Ishikawa (cell line): ENCODE results near the gene AP5Z1.
A peak's percentile ranks its signal among the peaks of the same experiment; 100 is the strongest.

ENCODE experiments used
- CEBPB ChIP-seq: IDR thresholded peaks from 2 replicates; pipeline ENCODE4 v1.6.1; 2012
- CREB1 ChIP-seq: IDR thresholded peaks from 2 replicates; pipeline ENCODE4 v1.6.1; 2012; ENCODE audit warnings: low read depth
- EGR1 ChIP-seq: IDR thresholded peaks from 2 replicates; pipeline ENCODE4 v1.6.1; 2012
- EP300 ChIP-seq: IDR thresholded peaks from 2 replicates; pipeline ENCODE4 v1.6.1; 2012; ENCODE audit warnings: borderline replicate concordance
- FOXM1 ChIP-seq: IDR thresholded peaks from 2 replicates; pipeline ENCODE4 v1.6.1; 2012; ENCODE audit warnings: low read depth, borderline replicate concordance
- NFIC ChIP-seq: IDR thresholded peaks from 2 replicates; pipeline ENCODE4 v1.6.1; 2012
- RAD21 ChIP-seq: IDR thresholded peaks from 2 replicates; pipeline ENCODE4 v1.6.1; 2012; ENCODE audit warnings: low read depth
- TAF1 ChIP-seq: IDR thresholded peaks from 2 replicates; pipeline ENCODE4 v1.6.1; 2012; ENCODE audit warnings: low read depth, mild to moderate bottlenecking
- TCF12 ChIP-seq: IDR thresholded peaks from 2 replicates; pipeline ENCODE4 v1.6.1; 2012; ENCODE audit warnings: low read depth
- TEAD4 ChIP-seq: IDR thresholded peaks from 2 replicates; pipeline ENCODE4 v1.6.1; 2012
- YY1 ChIP-seq: IDR thresholded peaks from 2 replicates; pipeline ENCODE4 v1.6.1; 2012; ENCODE audit warnings: low read depth
- ZBTB7A ChIP-seq: IDR thresholded peaks from 2 replicates; pipeline ENCODE4 v1.6.1; 2012; ENCODE audit warnings: low read depth
- TF ChIP-seq, protein P1 (sequence below): IDR thresholded peaks from 2 replicates; pipeline ENCODE4 v1.6.1; 2012
- TF ChIP-seq, protein P2 (sequence below): IDR thresholded peaks from 2 replicates; pipeline ENCODE4 v1.6.1; 2012; ENCODE audit warnings: low read depth, mild to moderate bottlenecking
- TF ChIP-seq, protein P3 (sequence below): IDR thresholded peaks from 2 replicates; pipeline ENCODE4 v1.6.1; 2012

The AP5Z1 gene

DNA sequence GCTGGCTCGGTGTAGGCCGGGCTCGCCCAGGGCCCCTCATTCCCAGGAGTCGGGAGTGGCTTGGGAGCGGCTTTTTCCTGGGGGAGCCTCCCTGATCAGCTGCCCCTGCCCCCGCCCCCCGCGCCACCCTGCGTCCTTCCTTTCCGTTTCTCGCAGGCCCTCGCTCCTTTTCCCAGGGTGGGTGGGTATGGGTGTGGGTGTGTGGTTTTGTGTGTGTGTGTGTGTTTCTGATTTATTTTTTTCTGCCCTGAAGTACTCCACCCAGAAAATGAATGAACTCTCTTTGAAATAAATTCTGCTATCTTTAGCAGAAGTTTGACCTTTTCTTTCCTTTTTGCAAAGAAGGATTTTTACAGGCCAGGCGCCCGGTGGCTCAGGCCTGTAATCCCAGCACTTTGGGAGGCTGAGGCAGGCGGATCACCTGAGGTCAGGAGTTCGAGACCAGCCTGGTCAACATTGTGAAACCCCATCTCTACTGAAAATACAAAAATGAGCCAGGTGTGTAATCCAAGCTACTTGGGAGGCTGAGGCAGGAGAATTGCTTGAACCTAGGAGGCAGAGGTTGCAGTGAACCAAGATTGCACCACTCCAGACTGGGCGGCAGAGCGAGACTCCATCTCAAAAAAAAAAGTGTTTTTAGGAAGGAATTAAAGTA is 30.0 kb upstream of the AP5Z1 start:
- TF ChIP-seq TAF1 (peak; percentile 54; the same call in 1 of the 2 replicates), CREB1 (no peak), NFIC (no peak), ZBTB7A (no peak)
- TF ChIP-seq, protein P1, sequence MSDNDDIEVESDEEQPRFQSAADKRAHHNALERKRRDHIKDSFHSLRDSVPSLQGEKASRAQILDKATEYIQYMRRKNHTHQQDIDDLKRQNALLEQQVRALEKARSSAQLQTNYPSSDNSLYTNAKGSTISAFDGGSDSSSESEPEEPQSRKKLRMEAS = no peak

DNA sequence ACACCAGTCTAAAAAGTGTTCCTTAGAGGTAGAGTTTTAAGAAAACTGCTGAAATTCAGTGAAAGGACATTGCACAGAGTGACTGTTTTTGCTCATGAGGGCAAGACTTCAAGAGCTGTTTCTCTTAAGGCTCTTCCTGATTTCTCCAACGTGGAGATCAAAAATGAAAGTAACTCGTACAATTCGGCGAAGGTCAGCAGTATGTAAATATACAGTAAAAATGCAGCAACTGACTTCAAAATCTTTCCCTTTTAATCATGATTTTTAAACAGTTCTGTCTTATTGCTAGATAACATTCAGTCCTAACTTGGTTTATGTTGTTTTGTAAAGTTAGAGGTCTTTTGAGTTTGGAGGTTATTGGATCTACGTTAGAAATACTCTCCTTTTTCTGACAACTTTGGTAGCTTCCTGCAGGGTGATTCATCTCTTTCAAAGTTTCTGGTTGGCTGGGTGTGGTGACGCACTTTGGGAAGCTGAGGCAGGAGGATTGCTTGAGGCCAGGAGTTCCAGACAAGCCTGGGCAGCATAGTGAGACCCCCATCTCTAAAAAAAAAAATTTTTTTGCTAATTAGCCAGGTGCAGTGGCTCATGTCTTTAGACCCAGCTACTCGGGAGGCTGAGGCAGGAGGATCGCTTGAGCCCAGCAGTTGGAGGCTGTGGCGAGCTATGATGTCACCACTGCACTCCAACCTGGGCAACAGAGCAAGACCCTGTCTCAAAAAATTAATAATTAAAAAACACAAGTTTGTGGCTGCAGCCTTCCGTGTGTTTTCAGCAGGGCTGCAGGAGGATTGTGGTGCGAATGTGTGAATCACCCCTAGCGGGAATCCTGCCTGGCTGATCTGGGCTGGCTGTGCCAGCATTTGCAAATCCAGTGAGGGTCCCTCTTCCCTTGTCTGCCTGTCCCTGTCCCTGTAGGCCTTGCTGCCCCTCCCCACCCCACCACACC is 29.2 kb upstream of the AP5Z1 start:
- TF ChIP-seq CREB1 (no peak), NFIC (no peak), TEAD4 (no peak), TAF1 (no peak), EGR1 (no peak), EP300 (no peak), FOXM1 (no peak), ZBTB7A (no peak), RAD21 (no peak), TCF12 (no peak), YY1 (no peak), CEBPB (no peak)
- TF ChIP-seq, protein P1 = no peak
- TF ChIP-seq, protein P2, sequence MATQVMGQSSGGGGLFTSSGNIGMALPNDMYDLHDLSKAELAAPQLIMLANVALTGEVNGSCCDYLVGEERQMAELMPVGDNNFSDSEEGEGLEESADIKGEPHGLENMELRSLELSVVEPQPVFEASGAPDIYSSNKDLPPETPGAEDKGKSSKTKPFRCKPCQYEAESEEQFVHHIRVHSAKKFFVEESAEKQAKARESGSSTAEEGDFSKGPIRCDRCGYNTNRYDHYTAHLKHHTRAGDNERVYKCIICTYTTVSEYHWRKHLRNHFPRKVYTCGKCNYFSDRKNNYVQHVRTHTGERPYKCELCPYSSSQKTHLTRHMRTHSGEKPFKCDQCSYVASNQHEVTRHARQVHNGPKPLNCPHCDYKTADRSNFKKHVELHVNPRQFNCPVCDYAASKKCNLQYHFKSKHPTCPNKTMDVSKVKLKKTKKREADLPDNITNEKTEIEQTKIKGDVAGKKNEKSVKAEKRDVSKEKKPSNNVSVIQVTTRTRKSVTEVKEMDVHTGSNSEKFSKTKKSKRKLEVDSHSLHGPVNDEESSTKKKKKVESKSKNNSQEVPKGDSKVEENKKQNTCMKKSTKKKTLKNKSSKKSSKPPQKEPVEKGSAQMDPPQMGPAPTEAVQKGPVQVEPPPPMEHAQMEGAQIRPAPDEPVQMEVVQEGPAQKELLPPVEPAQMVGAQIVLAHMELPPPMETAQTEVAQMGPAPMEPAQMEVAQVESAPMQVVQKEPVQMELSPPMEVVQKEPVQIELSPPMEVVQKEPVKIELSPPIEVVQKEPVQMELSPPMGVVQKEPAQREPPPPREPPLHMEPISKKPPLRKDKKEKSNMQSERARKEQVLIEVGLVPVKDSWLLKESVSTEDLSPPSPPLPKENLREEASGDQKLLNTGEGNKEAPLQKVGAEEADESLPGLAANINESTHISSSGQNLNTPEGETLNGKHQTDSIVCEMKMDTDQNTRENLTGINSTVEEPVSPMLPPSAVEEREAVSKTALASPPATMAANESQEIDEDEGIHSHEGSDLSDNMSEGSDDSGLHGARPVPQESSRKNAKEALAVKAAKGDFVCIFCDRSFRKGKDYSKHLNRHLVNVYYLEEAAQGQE = no peak
- TF ChIP-seq, protein P3, sequence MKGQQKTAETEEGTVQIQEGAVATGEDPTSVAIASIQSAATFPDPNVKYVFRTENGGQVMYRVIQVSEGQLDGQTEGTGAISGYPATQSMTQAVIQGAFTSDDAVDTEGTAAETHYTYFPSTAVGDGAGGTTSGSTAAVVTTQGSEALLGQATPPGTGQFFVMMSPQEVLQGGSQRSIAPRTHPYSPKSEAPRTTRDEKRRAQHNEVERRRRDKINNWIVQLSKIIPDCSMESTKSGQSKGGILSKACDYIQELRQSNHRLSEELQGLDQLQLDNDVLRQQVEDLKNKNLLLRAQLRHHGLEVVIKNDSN = no peak

DNA sequence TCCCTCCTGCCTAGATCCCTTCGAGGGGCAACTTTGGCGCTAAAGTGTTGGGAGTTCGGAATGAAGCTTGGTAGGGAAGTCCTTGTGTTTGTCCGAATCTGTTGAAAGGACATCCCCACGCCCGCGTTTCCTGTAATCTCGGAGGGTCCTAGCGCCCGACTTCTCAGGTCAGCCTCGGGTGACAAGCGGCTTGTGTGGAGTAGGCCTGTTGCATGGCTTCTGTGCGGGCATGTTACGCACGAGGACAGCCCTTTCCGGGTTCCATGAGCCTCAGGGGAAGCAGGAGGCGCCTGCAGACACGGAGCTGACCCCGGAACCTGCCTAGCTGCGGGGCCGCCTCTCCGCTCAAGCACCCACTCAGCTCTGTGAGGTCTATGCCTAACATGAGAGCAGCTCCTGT is 28.4 kb upstream of the AP5Z1 start:
- TF ChIP-seq, protein P2 = no peak
- no peak for TF ChIP-seq EGR1
- TF ChIP-seq TAF1 = no peak

DNA sequence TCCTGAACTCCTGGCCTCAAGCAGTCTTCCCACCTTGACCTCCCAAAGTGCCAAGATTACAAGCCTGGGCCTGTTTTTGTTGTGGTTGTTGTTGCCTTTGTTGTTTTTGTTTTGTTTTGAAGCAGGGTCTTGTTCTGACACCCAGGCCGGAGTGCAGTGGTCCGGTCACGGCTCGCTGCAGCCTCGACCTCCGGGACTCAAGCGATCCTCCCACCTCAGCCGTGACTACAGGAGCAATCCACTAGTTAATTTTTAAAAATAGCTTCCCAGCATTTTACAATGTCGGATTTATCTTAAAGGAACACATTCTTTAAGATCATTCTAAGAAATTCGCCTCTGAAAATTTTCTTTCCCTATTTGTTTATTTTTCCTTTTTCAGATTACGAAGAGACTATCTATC is 27.7 kb upstream of the AP5Z1 start:
- TF ChIP-seq CREB1 = no peak
- TF ChIP-seq TEAD4 = no peak
- TF ChIP-seq, protein P3 = no peak
- TF ChIP-seq TCF12 = no peak
- no peak for TF ChIP-seq NFIC
- TF ChIP-seq, protein P1 = no peak
- TF ChIP-seq CEBPB = no peak
- no peak for TF ChIP-seq EGR1
- TF ChIP-seq, protein P2 = no peak
- TF ChIP-seq EP300 = no peak
- TF ChIP-seq RAD21 = no peak
